GM10248 (cell line): ENCODE results near the gene FSTL4.
"Not testable (repeated sequence)": the region's sequence is repeated elsewhere in the genome, so short reads cannot be mapped to it uniquely, and the experiment has no call there.

ENCODE experiments used
- CTCF ChIA-PET: fragments of 300-600 bp; sonication (Branson Sonifier 250); formaldehyde crosslinking; extraction: SDS; loops from one replicate; lab custom pipeline; 2021; ENCODE audit warnings: antibody characterized with exemption; lab: Yijun Ruan, JAX
- POLR2A ChIA-PET: fragments of 350-650 bp; sonication (Branson Sonifier 250); formaldehyde crosslinking; extraction: SDS; loops from one replicate; lab custom pipeline; 2020; ENCODE audit warnings: antibody characterized with exemption; lab: Yijun Ruan, JAX
- DNase-seq: peaks from one replicate; pipeline ENCODE4 v3.0.0; 2012; ENCODE audit errors: extremely low spot score
- TF ChIP-seq, protein P1 (sequence below): IDR thresholded peaks from 2 replicates; pipeline ENCODE4 v1.5.1; 2012; ENCODE audit warnings: mild to moderate bottlenecking, low read depth; ENCODE audit errors: extremely low read depth, missing control alignments, control extremely low read depth

Gene FSTL4

GRCh38 chr5:133397348-133397747 lies 215.0 kb downstream of the FSTL4 start:
- TF ChIP-seq, protein P1, sequence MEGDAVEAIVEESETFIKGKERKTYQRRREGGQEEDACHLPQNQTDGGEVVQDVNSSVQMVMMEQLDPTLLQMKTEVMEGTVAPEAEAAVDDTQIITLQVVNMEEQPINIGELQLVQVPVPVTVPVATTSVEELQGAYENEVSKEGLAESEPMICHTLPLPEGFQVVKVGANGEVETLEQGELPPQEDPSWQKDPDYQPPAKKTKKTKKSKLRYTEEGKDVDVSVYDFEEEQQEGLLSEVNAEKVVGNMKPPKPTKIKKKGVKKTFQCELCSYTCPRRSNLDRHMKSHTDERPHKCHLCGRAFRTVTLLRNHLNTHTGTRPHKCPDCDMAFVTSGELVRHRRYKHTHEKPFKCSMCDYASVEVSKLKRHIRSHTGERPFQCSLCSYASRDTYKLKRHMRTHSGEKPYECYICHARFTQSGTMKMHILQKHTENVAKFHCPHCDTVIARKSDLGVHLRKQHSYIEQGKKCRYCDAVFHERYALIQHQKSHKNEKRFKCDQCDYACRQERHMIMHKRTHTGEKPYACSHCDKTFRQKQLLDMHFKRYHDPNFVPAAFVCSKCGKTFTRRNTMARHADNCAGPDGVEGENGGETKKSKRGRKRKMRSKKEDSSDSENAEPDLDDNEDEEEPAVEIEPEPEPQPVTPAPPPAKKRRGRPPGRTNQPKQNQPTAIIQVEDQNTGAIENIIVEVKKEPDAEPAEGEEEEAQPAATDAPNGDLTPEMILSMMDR, result no peak
- DNase-seq, result no peak
- CTCF ChIA-PET, result interaction anchor here (1.4 to 4.1 kb wide), 5 partner anchors 9 to 286 kb away, joined by 3 to 19 read pairs (median 4); no protein-coding TSS in a partner anchor
- POLR2A ChIA-PET, result no interaction called here

DNA sequence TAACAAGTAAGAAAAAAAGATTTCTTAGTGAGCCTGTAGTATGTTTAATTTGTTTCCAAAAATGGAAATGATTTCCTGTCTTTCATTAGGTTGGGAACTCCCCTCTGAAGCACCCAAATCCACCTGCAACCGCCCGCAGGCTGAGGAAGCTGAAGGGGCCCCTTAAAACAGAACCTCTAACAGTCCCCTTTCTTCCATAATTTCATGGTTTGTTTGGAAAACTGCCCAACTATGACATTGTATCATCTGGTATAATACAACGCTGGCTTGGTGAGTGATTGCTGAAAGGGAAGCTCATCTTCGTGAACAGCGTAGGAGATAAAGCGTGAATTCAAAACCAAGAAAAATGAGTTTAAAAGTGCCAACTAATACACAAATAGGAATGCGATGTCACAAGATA lies 215.5 kb downstream of the FSTL4 start:
- TF ChIP-seq, protein P1, result no peak
- ChIA-PET CTCF (interaction anchor here (1.5 to 4.1 kb wide), 4 partner anchors 10 to 286 kb away, joined by 3 to 19 read pairs (median 6); no protein-coding TSS in a partner anchor), POLR2A (no interaction called here)
- DNase-seq, result no peak

DNA sequence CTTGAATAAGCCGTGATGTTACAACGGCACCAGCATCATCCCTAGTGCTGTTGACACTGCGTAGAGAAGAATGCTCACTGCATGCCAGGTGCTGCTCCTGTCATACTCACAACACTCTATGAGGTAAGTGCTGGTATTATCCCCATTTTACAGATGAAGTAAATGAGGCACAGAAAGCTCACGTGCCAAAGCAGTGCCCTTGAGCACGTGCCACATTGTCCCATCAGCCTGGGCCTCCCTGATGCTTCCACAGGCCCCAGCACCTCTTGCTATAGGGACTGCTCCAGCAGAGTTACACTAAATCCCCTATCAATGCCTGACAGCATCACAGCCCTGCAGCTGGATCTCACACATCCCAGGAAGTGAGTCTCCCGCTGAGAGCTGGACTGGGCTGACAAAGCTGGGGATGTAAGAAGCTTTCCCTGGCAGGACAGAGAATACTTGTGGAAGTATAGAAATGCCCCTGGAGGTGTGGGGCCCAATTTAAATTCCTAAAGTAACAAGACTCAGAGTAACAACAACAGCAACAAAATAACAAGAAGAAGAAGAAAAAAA lies 216.1 kb downstream of the FSTL4 start:
- no peak for DNase-seq
- POLR2A ChIA-PET, result no interaction called here
- TF ChIP-seq, protein P1, result no peak
- CTCF ChIA-PET, result interaction anchor here (0.8 to 4.1 kb wide), 6 partner anchors 10 to 285 kb away, joined by 3 to 19 read pairs (median 4); no protein-coding TSS in a partner anchor

GRCh38 chr5:133395207-133395606 lies 217.1 kb downstream of the FSTL4 start:
- DNase-seq, POLR2A ChIA-PET: not testable (repeated sequence)
- CTCF ChIA-PET, result interaction anchor here (1.7 to 4.1 kb wide), 3 partner anchors 10 to 29 kb away, joined by 4 to 19 read pairs (median 5); no protein-coding TSS in a partner anchor

DNA sequence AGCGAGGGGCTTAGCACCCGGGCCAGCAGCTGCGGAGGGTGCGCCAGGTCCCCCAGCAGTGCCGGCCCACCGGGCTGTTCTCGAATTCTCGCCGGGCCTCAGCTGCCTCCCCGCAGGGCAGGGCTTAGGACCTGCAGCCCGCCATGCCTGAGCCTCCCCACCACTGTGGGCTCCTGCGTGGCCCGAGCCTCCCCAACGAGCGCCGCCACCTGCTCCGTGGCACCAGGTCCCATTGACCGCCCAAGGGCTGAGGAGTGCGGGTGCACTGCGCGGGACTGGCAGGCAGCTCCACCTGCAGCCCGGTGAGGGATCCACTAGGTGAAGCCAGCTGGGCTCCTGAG lies 217.9 kb downstream of the FSTL4 start:
- DNase-seq, POLR2A ChIA-PET: not testable (repeated sequence)
- CTCF ChIA-PET, result interaction anchor here (1.4 to 4.1 kb wide), 3 partner anchors 11 to 66 kb away, joined by 4 to 19 read pairs (median 5); no protein-coding TSS in a partner anchor

GRCh38 chr5:133393776-133394476 lies 218.4 kb downstream of the FSTL4 start:
- DNase-seq, result no peak
- TF ChIP-seq, protein P1, result no peak

DNA sequence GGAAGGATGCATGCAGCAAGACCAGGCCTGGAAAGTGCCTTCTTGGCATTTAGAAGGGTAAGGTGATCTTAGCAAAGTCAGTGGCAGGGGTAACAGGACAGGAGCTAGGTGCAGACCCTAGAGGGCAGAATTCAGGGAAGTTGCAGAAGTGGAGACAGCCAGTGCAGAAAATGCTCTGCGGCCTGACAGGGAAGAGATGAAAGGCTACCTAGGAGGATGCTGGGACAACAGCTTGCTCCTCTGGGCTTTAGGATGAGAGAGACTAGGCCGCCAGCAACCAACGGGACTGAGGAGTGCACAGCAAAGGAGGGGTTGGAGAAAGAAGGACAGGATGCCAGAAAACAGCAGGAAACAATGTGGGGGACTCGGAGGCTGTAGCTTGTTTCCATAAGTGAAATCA lies 219.9 kb downstream of the FSTL4 start:
- POLR2A ChIA-PET, result no interaction called here

More at GRCh38 chr5:133393776-133394476, 218.4 kb downstream of the FSTL4 start:
- ChIA-PET POLR2A (no interaction called here), CTCF (interaction anchor here (1.3 to 4.1 kb wide), 4 partner anchors 11 to 66 kb away, joined by 4 to 19 read pairs (median 4); no protein-coding TSS in a partner anchor)

More for the DNA sequence above, 219.9 kb downstream of the FSTL4 start:
- TF ChIP-seq, protein P1, result no peak
- no peak for DNase-seq
- CTCF ChIA-PET, result interaction anchor here (0.9 to 5.0 kb wide), 2 partner anchors 32 to 47 kb away, joined by 3 to 28 read pairs; no protein-coding TSS in a partner anchor
